Measurements from ENCODE around the gene TPPP2.

GRCh38 chr14:21077672-21078071, 47.7 kb downstream of the TPPP2 start:
- TF ChIP-seq POLR2A (IDR thresholded peaks at IDR 0.05) (no peak), EP300 (IDR thresholded peaks at IDR 0.05) (no peak)
- TF ChIP-seq, protein P1, sequence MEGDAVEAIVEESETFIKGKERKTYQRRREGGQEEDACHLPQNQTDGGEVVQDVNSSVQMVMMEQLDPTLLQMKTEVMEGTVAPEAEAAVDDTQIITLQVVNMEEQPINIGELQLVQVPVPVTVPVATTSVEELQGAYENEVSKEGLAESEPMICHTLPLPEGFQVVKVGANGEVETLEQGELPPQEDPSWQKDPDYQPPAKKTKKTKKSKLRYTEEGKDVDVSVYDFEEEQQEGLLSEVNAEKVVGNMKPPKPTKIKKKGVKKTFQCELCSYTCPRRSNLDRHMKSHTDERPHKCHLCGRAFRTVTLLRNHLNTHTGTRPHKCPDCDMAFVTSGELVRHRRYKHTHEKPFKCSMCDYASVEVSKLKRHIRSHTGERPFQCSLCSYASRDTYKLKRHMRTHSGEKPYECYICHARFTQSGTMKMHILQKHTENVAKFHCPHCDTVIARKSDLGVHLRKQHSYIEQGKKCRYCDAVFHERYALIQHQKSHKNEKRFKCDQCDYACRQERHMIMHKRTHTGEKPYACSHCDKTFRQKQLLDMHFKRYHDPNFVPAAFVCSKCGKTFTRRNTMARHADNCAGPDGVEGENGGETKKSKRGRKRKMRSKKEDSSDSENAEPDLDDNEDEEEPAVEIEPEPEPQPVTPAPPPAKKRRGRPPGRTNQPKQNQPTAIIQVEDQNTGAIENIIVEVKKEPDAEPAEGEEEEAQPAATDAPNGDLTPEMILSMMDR (IDR thresholded peaks at IDR 0.05), result no peak

Measured in ovary (tissue), 3 donors.